CD4-positive, alpha-beta T cell treated with Interleukin-1 beta for 1 hour (primary cell): ENCODE results near the gene CSDE1.

ENCODE experiments used
- DNase-seq, 2 donors: peaks; one replicate each; pipeline ENCODE4 v3.0.0-alpha.2; 2020 to 2022

Gene CSDE1

GRCh38 chr1:114700036-114700600, 57.7 kb downstream of the CSDE1 start:
- DNase-seq, result no peak

- DNase-seq, result no peak
These were observed 61.0 kb downstream of the CSDE1 start for GRCh38 chr1:114696810-114697209.

GRCh38 chr1:114695430-114696058, 62.2 kb downstream of the CSDE1 start, which contains the start of gene AMPD1:
Gene AMPD1, minus strand, starts transcription at chr1:114695546. Its CDS starts 75 bp downstream, at chr1:114695471.
- DNase-seq, result no peak

- no peak for DNase-seq
These were observed 63.1 kb downstream of the CSDE1 start for GRCh38 chr1:114694540-114695310.

- DNase-seq, result no peak
These were observed 64.8 kb downstream of the CSDE1 start for GRCh38 chr1:114692947-114693346.

GRCh38 chr1:114691061-114691460, 66.7 kb downstream of the CSDE1 start:
- DNase-seq, result no peak

- no peak for DNase-seq
These were observed 67.6 kb downstream of the CSDE1 start for GRCh38 chr1:114690148-114690547.

- no peak for DNase-seq
These were observed 69.3 kb downstream of the CSDE1 start for GRCh38 chr1:114688526-114688925.

GRCh38 chr1:114685851-114686250, 71.9 kb downstream of the CSDE1 start:
- no peak for DNase-seq

GRCh38 chr1:114677691-114678090, 80.1 kb downstream of the CSDE1 start:
- DNase-seq, result no peak

GRCh38 chr1:114676115-114676514, 81.7 kb downstream of the CSDE1 start:
- DNase-seq, result no peak

GRCh38 chr1:114671939-114672275, 85.9 kb downstream of the CSDE1 start:
- no peak for DNase-seq

GRCh38 chr1:114671011-114671938, 86.5 kb downstream of the CSDE1 start:
- peak in 1 of 2 donors; percentile 14 for DNase-seq

- peak; percentile 86 to 87 for DNase-seq
These were observed 87.4 kb downstream of the CSDE1 start for GRCh38 chr1:114670083-114671010.

GRCh38 chr1:114669562-114670082, 88.2 kb downstream of the CSDE1 start, which contains the start of gene DENND2C:
Gene DENND2C, minus strand, starts transcription at chr1:114670049. Its CDS starts 44,065 bp downstream, at chr1:114625984.
- no peak for DNase-seq

- no peak for DNase-seq
These were observed 88.8 kb downstream of the CSDE1 start for GRCh38 chr1:114668784-114669561.

- DNase-seq, result no peak
These were observed 89.4 kb downstream of the CSDE1 start for GRCh38 chr1:114668373-114668772.

GRCh38 chr1:114666954-114667353, 90.8 kb downstream of the CSDE1 start:
- DNase-seq, result no peak
